A549 (cell line): ENCODE data around the gene FSTL4. TPM values are rescaled to one million over a fixed set of nuclear protein-coding genes. Genes with fewer than 3 reads are reported as not detected.

Experiments used
- ATAC-seq, 2 experiments: fragments of 200-7000 bp in 1 of 2; fragments of >200 bp in 1 of 2; cut with Nextera tagmentation in 1 of 2; cut with Tn5 transposase in 1 of 2; 3 replicates each; pipeline versions ENCODE4 v1.8.0 to v1.9.1; 2018 to 2020; ENCODE audit warnings: mild to moderate bottlenecking in 1 of 2, moderate library complexity in 1 of 2
- CTCF ChIA-PET: fragments of 300-600 bp; sonication (Branson Sonifier 250); formaldehyde crosslinking; extraction: SDS; loops from one replicate; lab custom pipeline; 2021; ENCODE audit warnings: antibody characterized with exemption, inconsistent platforms; lab: Yijun Ruan, JAX
- POLR2A ChIA-PET: fragments of 350-600 bp; formaldehyde crosslinking; extraction: SDS; loops from one replicate; lab custom pipeline; 2021; ENCODE audit warnings: antibody characterized with exemption, inconsistent platforms; lab: Yijun Ruan, JAX
- DNase-seq, 2 experiments: peaks; one replicate each; pipeline versions ENCODE4 v3.0.0 to v3.0.0-alpha.2; 2011 to 2016; ENCODE audit warnings: low read depth in 1 of 2, low spot score in 1 of 2
- FAIRE-seq: peaks from 2 replicates; lab custom pipeline; 2011; peaks lifted over from hg19 to GRCh38; lab: Jason Lieb, UNC
- H3K27ac ChIP-seq, 2 experiments: fragments of >200 bp; sonication (Bioruptor Twin); formaldehyde crosslinking; 3 replicates each; pipeline ENCODE4 v1.5.1; 2016 to 2017
- H3K4me1 ChIP-seq: fragments of >200 bp; sonication (Bioruptor Twin); formaldehyde crosslinking; 3 replicates; pipeline ENCODE4 v1.6.1; 2016
- H3K4me2 ChIP-seq: fragments of >200 bp; sonication (Bioruptor Twin); formaldehyde crosslinking; 3 replicates; pipeline ENCODE4 v1.6.1; 2016
- H3K4me3 ChIP-seq: fragments of >200 bp; sonication (Bioruptor Twin); formaldehyde crosslinking; 3 replicates; pipeline ENCODE4 v1.5.1; 2016
- H3K9me3 ChIP-seq: fragments of >200 bp; sonication (Bioruptor Twin); formaldehyde crosslinking; 3 replicates; pipeline ENCODE4 v1.6.1; 2016
- BHLHE40 ChIP-seq: IDR thresholded peaks from 2 replicates; pipeline ENCODE4 v1.6.1; 2012; ENCODE audit warnings: low read depth, low read length, inconsistent platforms
- CBX8 ChIP-seq: fragments of 200-600 bp; sonication (generic); IDR thresholded peaks from 2 replicates; pipeline ENCODE4 v1.6.1; 2016
- E2F6 ChIP-seq: IDR thresholded peaks from 2 replicates; pipeline ENCODE4 v1.6.1; 2012; ENCODE audit warnings: low read depth, borderline replicate concordance
- EHF ChIP-seq: fragments of 250-450 bp; sonication (Bioruptor Pico); IDR thresholded peaks from 2 replicates; pipeline ENCODE4 v1.5.0; 2020; ENCODE audit warnings: mild to moderate bottlenecking
- GATA3 ChIP-seq: IDR thresholded peaks from 2 replicates; pipeline ENCODE4 v1.6.1; 2012; ENCODE audit warnings: borderline replicate concordance
- HMGXB4 ChIP-seq: fragments of 250-450 bp; sonication (Bioruptor Pico); IDR thresholded peaks from 2 replicates; pipeline ENCODE4 v1.5.0; 2021; ENCODE audit warnings: mild to moderate bottlenecking, moderate library complexity, borderline replicate concordance
- HOXB13 ChIP-seq: fragments of 250-450 bp; sonication (Bioruptor Pico); IDR thresholded peaks from 2 replicates; pipeline ENCODE4 v1.5.0; 2020; ENCODE audit warnings: low read depth, mild to moderate bottlenecking, moderate library complexity
- JUN ChIP-seq, 2 experiments: fragments of >200 bp; sonication (Bioruptor Twin); formaldehyde crosslinking; IDR thresholded peaks; 2 replicates in 1 of 2; 3 replicates in 1 of 2; pipeline ENCODE4 v1.6.1; 2016 to 2017
- JUNB ChIP-seq: fragments of >200 bp; sonication (Bioruptor Twin); formaldehyde crosslinking; IDR thresholded peaks from 2 replicates; pipeline ENCODE4 v1.6.1; 2016
- MAX ChIP-seq: IDR thresholded peaks from 2 replicates; pipeline ENCODE4 v1.6.1; 2012
- MYC ChIP-seq: IDR thresholded peaks from 2 replicates; pipeline ENCODE4 v1.6.1; 2012; ENCODE audit warnings: mild to moderate bottlenecking, inconsistent platforms, low read length, improper control_type of control experiment, borderline replicate concordance
- NPAS2 ChIP-seq: fragments of 250-450 bp; sonication (Bioruptor Pico); IDR thresholded peaks from 2 replicates; pipeline ENCODE4 v1.8.0; 2022; ENCODE audit warnings: mild to moderate bottlenecking, moderate library complexity, borderline replicate concordance
- PBX3 ChIP-seq: IDR thresholded peaks from 2 replicates; pipeline ENCODE4 v1.6.1; 2012
- POLR2AphosphoS2 ChIP-seq: conservative IDR thresholded peaks from 2 replicates; pipeline ENCODE4 v1.6.1; 2012; ENCODE audit warnings: low read length, improper control_type of control experiment, inconsistent platforms
- RARB ChIP-seq: fragments of 250-450 bp; sonication (Bioruptor Pico); IDR thresholded peaks from 2 replicates; pipeline ENCODE4 v1.8.0; 2021; ENCODE audit warnings: mild to moderate bottlenecking, moderate library complexity
- REST ChIP-seq: fragments of 200-600 bp; sonication (generic); IDR thresholded peaks from 2 replicates; pipeline ENCODE4 v1.6.1; 2016; ENCODE audit warnings: antibody characterized with exemption, mild to moderate bottlenecking, moderate library complexity
- SMC3 ChIP-seq: fragments of >200 bp; sonication (Bioruptor Twin); formaldehyde crosslinking; IDR thresholded peaks from 3 replicates; pipeline ENCODE4 v1.6.1; 2018; ENCODE audit warnings: inconsistent platforms
- USF2 ChIP-seq: fragments of 450-650 bp; IDR thresholded peaks from 2 replicates; pipeline ENCODE4 v1.6.1; 2014; ENCODE audit warnings: antibody characterized with exemption
- ZFP36 ChIP-seq: fragments of 450-650 bp; IDR thresholded peaks from 2 replicates; pipeline ENCODE4 v1.6.1; 2014; ENCODE audit warnings: borderline replicate concordance; ENCODE audit not compliant: partially characterized antibody
- ZNF302 ChIP-seq: fragments of 250-450 bp; sonication (Bioruptor Pico); IDR thresholded peaks from 2 replicates; pipeline ENCODE4 v1.9.0; 2021; ENCODE audit warnings: inconsistent platforms, mild to moderate bottlenecking, moderate library complexity
- ZSCAN20 ChIP-seq: fragments of 250-450 bp; sonication (Bioruptor Pico); IDR thresholded peaks from 2 replicates; pipeline ENCODE4 v1.8.0; 2022; ENCODE audit warnings: mild to moderate bottlenecking, moderate library complexity
- WGBS: methylation state at CpG from one replicate; pipeline ENCODE4 v1.1.6; 2017; ENCODE audit errors: missing lambda C conversion rate; 5-methylcytosine and 5-hydroxymethylcytosine counted together
- polyA plus RNA-seq, 4 experiments: library from polyadenylated mRNA; depleted of rRNA in 3 of 4; stranded (reverse); fragments of >200 nt; fragmentation: RNase III in 1 of 4; extraction: RNeasy Plus Mini Kit Qiagen cat#74134 plus additional on column Dnase treatment in 1 of 4; gene quantifications; 2 replicates in 3 of 4; 3 replicates in 1 of 4; pipeline ENCODE4 v1.2.3, GENCODE V29; 2011 to 2017

The FSTL4 gene
- polyA plus RNA-seq, 2 of the 4 experiments (the other 2 are of a cell fraction): 1.6 to 1.8 TPM

GRCh38 chr5:133519191-133519590 is 93.2 kb downstream of the FSTL4 start:
- Histone ChIP-seq H3K4me3 (no peak overlapping the region), H3K9me3 (no peaks in the 10 kb centered on the region), H3K4me2 (no peak overlapping the region), H3K27ac (no peak overlapping the region), H3K4me1 (no peaks in the 10 kb centered on the region)
- FAIRE-seq: no peak
- WGBS: 57% methylated on average over 8 of the region's 8 CpGs
- ChIA-PET POLR2A (no interaction called here), CTCF (interaction anchor here (0.8 kb wide), 1 partner anchor 9 kb away, joined by 3 read pairs; no protein-coding TSS in a partner anchor)
- DNase-seq: no peak
- ATAC-seq: no peak
- TF ChIP-seq PBX3 (no peak), ZNF302 (CRISPR knock-in tag) (no peak), HOXB13 (CRISPR knock-in tag) (no peak), NPAS2 (CRISPR knock-in tag) (no peak), HMGXB4 (CRISPR knock-in tag) (no peak), SMC3 (no peak)

- H3K4me3 ChIP-seq: no peak overlapping the region
- ATAC-seq (no peak), FAIRE-seq (no peak)
- CTCF ChIA-PET: no interaction called here
- 10% methylated on average over 1 of the region's 1 CpG for WGBS
- no peak overlapping the region for H3K4me2 ChIP-seq
- TF ChIP-seq USF2 (no peak), HOXB13 (CRISPR knock-in tag) (no peak), EHF (CRISPR knock-in tag) (no peak), RARB (CRISPR knock-in tag) (no peak), POLR2AphosphoS2 (no peak), CBX8 (no peak), JUNB (no peak), REST (no peak), MAX (no peak)
- TF ChIP-seq, all 56 proteins: peak for 0
- DNase-seq: no peak
- Histone ChIP-seq H3K9me3 (no peaks in the 10 kb centered on the region), H3K4me1 (no peaks in the 10 kb centered on the region), H3K27ac (no peak overlapping the region)
- POLR2A ChIA-PET: no interaction called here
These were observed 97.9 kb downstream of the FSTL4 start for GRCh38 chr5:133514456-133514855.

- no peaks in the 10 kb centered on the region for H3K4me1 ChIP-seq
- no peak overlapping the region for H3K4me3 ChIP-seq
- FAIRE-seq: no peak
- no peak overlapping the region for H3K4me2 ChIP-seq
- H3K27ac ChIP-seq: no peak overlapping the region
- no peaks in the 10 kb centered on the region for H3K9me3 ChIP-seq
- ChIA-PET CTCF (interaction anchor here (1.1 to 1.5 kb wide), 2 partner anchors 37 to 53 kb away, joined by 3 to 4 read pairs; no protein-coding TSS in a partner anchor), POLR2A (no interaction called here)
- no peak for DNase-seq
- ATAC-seq: no peak
- WGBS: 57% methylated on average over 6 of the region's 6 CpGs
- no peak for TF ChIP-seq MYC
- TF ChIP-seq NPAS2 (CRISPR knock-in tag): no peak
- no peak for TF ChIP-seq ZFP36
- TF ChIP-seq BHLHE40: no peak
- TF ChIP-seq GATA3: no peak
- TF ChIP-seq E2F6: no peak
- TF ChIP-seq JUN (IDR thresholded peaks at IDR 0.05): no peak
- TF ChIP-seq USF2: no peak
- no peak for TF ChIP-seq ZSCAN20
- TF ChIP-seq HMGXB4 (CRISPR knock-in tag): no peak
These were observed 99.4 kb downstream of the FSTL4 start for GRCh38 chr5:133512896-133513295.
